GM13976 (cell line): Measurements from ENCODE around the gene SORCS1.

Source experiments
- DNase-seq: peaks from one replicate; pipeline ENCODE4 v3.0.0; 2012; ENCODE audit warnings: low spot score
- CTCF ChIP-seq: IDR thresholded peaks from 2 replicates; pipeline ENCODE4 v1.5.1; 2012; ENCODE audit warnings: borderline replicate concordance, mild to moderate bottlenecking; ENCODE audit not compliant: insufficient read depth; ENCODE audit errors: extremely low read depth, missing control alignments, control extremely low read depth
- in situ Hi-C: fragments of 300-500 bp; cut with MboI; formaldehyde crosslinking; loops from one replicate; pipeline ENCODE4 v1.12.0; 2022; ENCODE audit warnings: low sequenced_read_pairs, mixed read lengths, inconsistent platforms; ENCODE audit not compliant: unreplicated experiment

The SORCS1 gene

GRCh38 chr10:106911096-106911495 is 253.4 kb downstream of the SORCS1 start:
- no peak for TF ChIP-seq CTCF
- in situ Hi-C loops = no loop called here
- no peak for DNase-seq

GRCh38 chr10:106910666-106911065 is 253.8 kb downstream of the SORCS1 start:
- TF ChIP-seq CTCF = no peak
- no peak for DNase-seq
- in situ Hi-C loops = no loop called here

GRCh38 chr10:106908225-106908624 is 256.3 kb downstream of the SORCS1 start:
- DNase-seq = no peak
- in situ Hi-C loops = no loop called here
- TF ChIP-seq CTCF = no peak

GRCh38 chr10:106904209-106904608 is 260.3 kb downstream of the SORCS1 start:
- in situ Hi-C loops = no loop called here

GRCh38 chr10:106903180-106903579 is 261.3 kb downstream of the SORCS1 start:
- TF ChIP-seq CTCF = no peak
- DNase-seq = no peak
- in situ Hi-C loops = no loop called here

More at GRCh38 chr10:106904209-106904608, 260.3 kb downstream of the SORCS1 start:
- no peak for TF ChIP-seq CTCF
- no peak for DNase-seq

- DNase-seq = no peak
- TF ChIP-seq CTCF = no peak
- in situ Hi-C loops = no loop called here
These were observed 264.4 kb downstream of the SORCS1 start for GRCh38 chr10:106900016-106900652.

GRCh38 chr10:106898446-106898845 is 266.1 kb downstream of the SORCS1 start:
- no peak for TF ChIP-seq CTCF
- in situ Hi-C loops = no loop called here
- DNase-seq = no peak
